Measurements from ENCODE around the gene CYP19A1.

CYP19A1 gene

GRCh38 chr15:51359981-51360380 is 21.6 kb upstream of the CYP19A1 start:
- no peak for DNase-seq (ENCODE audit: low spot score)

- DNase-seq (ENCODE audit: low spot score): no peak
Observed at GRCh38 chr15:51356983-51357382, 18.6 kb upstream of the CYP19A1 start.

GRCh38 chr15:51356147-51356546 is 17.8 kb upstream of the CYP19A1 start:
- DNase-seq (ENCODE audit: low spot score): no peak

GRCh38 chr15:51355096-51355495 is 16.7 kb upstream of the CYP19A1 start:
- DNase-seq (ENCODE audit: low spot score): no peak

- no peak for DNase-seq (ENCODE audit: low spot score)
Observed at GRCh38 chr15:51353976-51354375, 15.6 kb upstream of the CYP19A1 start.

- DNase-seq (ENCODE audit: low spot score): no peak
Observed at GRCh38 chr15:51350723-51351122, 12.3 kb upstream of the CYP19A1 start.

- no peak for DNase-seq (ENCODE audit: low spot score)
Observed at GRCh38 chr15:51349156-51349844, 10.9 kb upstream of the CYP19A1 start.

GRCh38 chr15:51348688-51349087 is 10.3 kb upstream of the CYP19A1 start:
- no peak for DNase-seq (ENCODE audit: low spot score)

- DNase-seq (ENCODE audit: low spot score): no peak
Observed at GRCh38 chr15:51346136-51346535, 7.7 kb upstream of the CYP19A1 start.

GRCh38 chr15:51343466-51343865 is 5.1 kb upstream of the CYP19A1 start:
- DNase-seq (ENCODE audit: low spot score): no peak

GRCh38 chr15:51342227-51342999 is 4.0 kb upstream of the CYP19A1 start:
- DNase-seq (ENCODE audit: low spot score): no peak

GRCh38 chr15:51341366-51342226 is 3.2 kb upstream of the CYP19A1 start, which contains the start of gene GLDN:
Gene GLDN (plus strand): TSS chr15:51341655. CDS start chr15:51341685, 30 bp downstream.
- DNase-seq (ENCODE audit: low spot score): no peak

GRCh38 chr15:51335538-51336410 is 2.6 kb downstream of the CYP19A1 start:
- peak; percentile 16 for DNase-seq (ENCODE audit: low spot score)

- no peak for DNase-seq (ENCODE audit: low spot score)
Observed at GRCh38 chr15:51335087-51335486, 3.3 kb downstream of the CYP19A1 start.

GRCh38 chr15:51334011-51334451 is 4.4 kb downstream of the CYP19A1 start:
- DNase-seq (ENCODE audit: low spot score): no peak

- DNase-seq (ENCODE audit: low spot score): no peak
Observed at GRCh38 chr15:51333571-51333970, 4.8 kb downstream of the CYP19A1 start.

- no peak for DNase-seq (ENCODE audit: low spot score)
Observed at GRCh38 chr15:51332206-51333147, 5.9 kb downstream of the CYP19A1 start.

- DNase-seq (ENCODE audit: low spot score): no peak
Observed at GRCh38 chr15:51331141-51331540, 7.3 kb downstream of the CYP19A1 start.

- no peak for DNase-seq (ENCODE audit: low spot score)
Observed at GRCh38 chr15:51328926-51329325, 9.5 kb downstream of the CYP19A1 start.

- DNase-seq (ENCODE audit: low spot score): no peak
Observed at GRCh38 chr15:51327081-51327480, 11.3 kb downstream of the CYP19A1 start.

Measured in hepatic stellate cell (primary cell).